ENCODE results near the gene ARHGAP5.

Gene ARHGAP5

DNA sequence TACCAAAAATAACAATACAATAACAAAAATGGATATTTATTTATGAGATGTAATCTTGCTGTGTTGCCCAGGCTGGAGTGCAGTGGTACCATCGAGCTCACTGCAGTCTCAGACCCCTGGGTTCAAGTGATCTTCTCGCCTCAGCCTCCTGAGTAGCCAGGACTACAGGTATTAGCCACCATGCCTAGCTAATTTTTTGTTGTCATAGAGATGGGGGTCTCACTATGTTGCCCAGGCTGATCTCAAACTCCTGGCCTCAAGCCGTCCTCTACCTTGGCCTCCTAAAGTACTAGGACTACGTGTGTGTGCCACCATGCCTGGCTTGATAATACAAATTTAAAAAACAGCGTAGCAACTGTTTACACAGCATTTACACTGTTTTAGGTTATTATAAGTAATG is 23.1 kb downstream of the ARHGAP5 start:
- in situ Hi-C loops (cut with MboI; ENCODE audit: low sequenced_read_pairs, unreplicated experiment), result no loop called here
- TF ChIP-seq, protein P1, sequence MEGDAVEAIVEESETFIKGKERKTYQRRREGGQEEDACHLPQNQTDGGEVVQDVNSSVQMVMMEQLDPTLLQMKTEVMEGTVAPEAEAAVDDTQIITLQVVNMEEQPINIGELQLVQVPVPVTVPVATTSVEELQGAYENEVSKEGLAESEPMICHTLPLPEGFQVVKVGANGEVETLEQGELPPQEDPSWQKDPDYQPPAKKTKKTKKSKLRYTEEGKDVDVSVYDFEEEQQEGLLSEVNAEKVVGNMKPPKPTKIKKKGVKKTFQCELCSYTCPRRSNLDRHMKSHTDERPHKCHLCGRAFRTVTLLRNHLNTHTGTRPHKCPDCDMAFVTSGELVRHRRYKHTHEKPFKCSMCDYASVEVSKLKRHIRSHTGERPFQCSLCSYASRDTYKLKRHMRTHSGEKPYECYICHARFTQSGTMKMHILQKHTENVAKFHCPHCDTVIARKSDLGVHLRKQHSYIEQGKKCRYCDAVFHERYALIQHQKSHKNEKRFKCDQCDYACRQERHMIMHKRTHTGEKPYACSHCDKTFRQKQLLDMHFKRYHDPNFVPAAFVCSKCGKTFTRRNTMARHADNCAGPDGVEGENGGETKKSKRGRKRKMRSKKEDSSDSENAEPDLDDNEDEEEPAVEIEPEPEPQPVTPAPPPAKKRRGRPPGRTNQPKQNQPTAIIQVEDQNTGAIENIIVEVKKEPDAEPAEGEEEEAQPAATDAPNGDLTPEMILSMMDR (IDR thresholded peaks at IDR 0.05; ENCODE audit: borderline replicate concordance, control extremely low read depth, extremely low read depth, insufficient read depth, missing control alignments), result no peak
- no peak for DNase-seq (ENCODE audit: low spot score)

DNA sequence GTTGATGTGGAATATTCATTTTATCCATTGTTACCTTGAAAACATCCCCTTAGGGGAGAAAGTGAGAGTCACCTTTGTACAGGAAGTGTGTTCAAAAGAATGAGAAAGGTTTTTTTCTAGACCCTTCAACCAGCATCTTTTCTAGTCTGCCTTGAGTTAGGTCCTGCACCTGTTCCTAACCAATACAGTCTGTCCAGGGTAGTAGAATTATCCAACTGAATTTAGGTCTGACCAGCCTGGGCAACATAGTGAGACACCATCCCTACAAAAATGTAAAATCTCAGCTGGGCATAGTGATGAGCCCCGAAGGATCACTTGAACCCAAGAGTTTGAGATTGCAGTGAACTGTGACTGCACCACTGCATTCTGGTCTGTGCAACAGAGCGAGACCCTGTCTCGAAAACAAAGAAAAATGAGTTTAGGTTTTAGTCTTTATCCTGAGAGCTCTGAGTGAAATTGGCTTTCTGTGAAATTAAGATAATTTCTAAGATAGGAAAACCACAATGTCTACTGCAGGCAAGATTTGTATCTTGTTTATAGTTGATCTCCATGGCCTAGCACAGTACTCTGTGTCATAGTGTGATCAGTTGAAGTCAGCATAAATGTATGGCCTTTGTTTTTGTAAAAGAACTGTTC is 25.2 kb downstream of the ARHGAP5 start:
- in situ Hi-C loops (cut with MboI; ENCODE audit: low sequenced_read_pairs, unreplicated experiment), result no loop called here
- TF ChIP-seq, protein P1 (IDR thresholded peaks at IDR 0.05; ENCODE audit: borderline replicate concordance, control extremely low read depth, extremely low read depth, insufficient read depth, missing control alignments), result no peak

DNA sequence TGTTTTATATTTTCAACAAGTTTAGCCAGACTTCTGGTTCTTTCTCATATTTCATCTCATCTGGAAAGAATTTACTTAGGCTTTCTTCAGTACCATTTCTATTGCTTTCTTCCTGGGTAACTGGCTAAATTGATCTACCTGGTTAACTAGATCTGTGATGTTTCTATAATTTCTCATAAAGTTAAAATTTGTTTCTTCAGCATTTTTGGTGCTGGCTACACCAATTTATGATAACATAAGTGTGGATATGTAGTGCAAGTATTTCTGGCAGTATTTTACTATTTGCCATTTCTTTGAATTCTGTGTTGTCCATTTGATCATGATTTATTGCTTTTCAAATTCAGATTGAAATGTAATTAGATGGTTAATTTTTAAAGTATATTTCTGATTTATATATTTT is 25.9 kb downstream of the ARHGAP5 start:
- in situ Hi-C loops (cut with MboI; ENCODE audit: low sequenced_read_pairs, unreplicated experiment), result no loop called here
- TF ChIP-seq, protein P1 (IDR thresholded peaks at IDR 0.05; ENCODE audit: borderline replicate concordance, control extremely low read depth, extremely low read depth, insufficient read depth, missing control alignments), result no peak
- no peak for DNase-seq (ENCODE audit: low spot score)

More for the DNA sequence above, 25.2 kb downstream of the ARHGAP5 start:
- no peak for DNase-seq (ENCODE audit: low spot score)

DNA sequence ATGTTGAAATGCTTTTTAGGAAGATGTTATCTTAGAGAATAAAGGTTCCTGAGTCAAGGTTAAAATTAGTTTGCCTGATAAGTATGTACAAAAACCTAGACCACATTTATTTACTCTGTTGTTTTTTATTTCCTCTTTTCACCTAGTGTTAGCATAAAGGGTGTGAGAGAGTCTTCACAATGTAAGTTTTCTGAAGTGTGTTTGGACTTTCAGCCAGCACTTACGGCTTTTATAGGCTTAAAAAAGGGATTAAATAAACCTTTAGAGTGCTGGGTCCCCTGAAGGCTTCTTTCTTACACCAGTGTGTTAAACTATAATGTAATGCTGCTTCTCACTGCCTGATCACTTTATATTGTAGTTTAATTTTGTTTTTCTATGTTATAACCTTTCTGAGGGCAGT is 27.2 kb downstream of the ARHGAP5 start:
- TF ChIP-seq, protein P1 (IDR thresholded peaks at IDR 0.05; ENCODE audit: borderline replicate concordance, control extremely low read depth, extremely low read depth, insufficient read depth, missing control alignments), result no peak
- DNase-seq (ENCODE audit: low spot score), result no peak
- in situ Hi-C loops (cut with MboI; ENCODE audit: low sequenced_read_pairs, unreplicated experiment), result no loop called here

DNA sequence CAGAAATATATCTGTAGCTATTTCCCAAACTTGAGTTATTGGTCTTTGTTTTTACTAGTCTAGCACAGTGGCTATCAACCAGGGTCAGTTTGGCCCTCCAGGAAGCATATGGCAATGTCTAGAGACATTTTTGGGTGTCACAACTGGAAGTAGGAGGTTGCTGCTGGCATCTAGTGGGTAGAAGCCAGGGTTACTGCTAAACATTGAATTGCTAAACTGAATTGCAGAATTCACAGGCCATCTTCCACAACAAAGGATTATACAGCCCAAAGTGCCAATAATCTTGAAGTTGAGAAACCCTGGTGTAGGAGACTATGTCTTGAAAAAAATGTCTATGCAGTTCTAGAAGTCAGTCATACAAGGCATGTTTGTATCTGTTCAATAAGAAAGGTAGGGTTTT is 27.7 kb downstream of the ARHGAP5 start:
- DNase-seq (ENCODE audit: low spot score), result no peak
- TF ChIP-seq, protein P1 (IDR thresholded peaks at IDR 0.05; ENCODE audit: borderline replicate concordance, control extremely low read depth, extremely low read depth, insufficient read depth, missing control alignments), result no peak
- in situ Hi-C loops (cut with MboI; ENCODE audit: low sequenced_read_pairs, unreplicated experiment), result no loop called here

DNA sequence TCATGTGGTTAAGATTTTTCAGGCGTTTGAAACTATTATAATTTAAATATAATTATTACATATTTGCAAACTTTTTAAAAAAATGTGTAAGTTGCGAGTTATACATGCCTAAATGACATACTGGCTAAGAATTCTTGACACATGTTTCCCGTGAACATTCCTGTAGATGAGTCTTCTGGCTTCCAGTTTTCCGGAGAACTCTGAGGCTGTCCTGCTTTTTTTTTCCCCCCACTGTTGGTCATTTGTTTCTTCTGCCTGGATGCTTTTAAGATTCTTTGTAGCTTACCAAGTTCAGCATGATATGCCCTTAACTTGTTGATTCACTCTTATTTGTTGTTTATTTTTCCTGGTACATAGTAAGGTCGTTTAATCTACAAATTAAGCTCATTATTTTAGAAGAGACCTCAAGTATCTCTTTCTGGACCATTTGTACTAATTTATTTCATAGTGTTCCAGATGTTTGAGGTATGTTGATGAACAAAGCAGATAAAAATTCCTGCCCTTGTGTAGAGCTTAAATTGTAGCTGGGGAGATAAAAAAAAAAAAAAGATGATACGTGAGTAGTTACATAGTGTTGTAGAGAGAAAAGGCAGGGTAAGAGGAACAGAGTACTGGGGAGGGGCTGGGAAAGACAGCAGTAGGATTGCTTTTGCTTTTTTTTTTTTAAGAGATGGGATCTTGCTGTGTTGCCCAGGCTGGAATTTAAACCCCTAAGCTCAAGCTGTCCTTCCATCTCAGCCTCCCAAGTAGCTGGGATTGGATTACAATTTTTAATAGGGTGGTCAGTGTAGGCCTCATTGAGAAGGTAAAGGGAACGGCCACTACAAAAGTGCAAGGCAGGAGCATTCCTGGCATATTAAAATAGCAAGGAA is 32.8 kb downstream of the ARHGAP5 start:
- in situ Hi-C loops (cut with MboI; ENCODE audit: low sequenced_read_pairs, unreplicated experiment), result no loop called here
- TF ChIP-seq, protein P1 (IDR thresholded peaks at IDR 0.05; ENCODE audit: borderline replicate concordance, control extremely low read depth, extremely low read depth, insufficient read depth, missing control alignments), result no peak
- DNase-seq (ENCODE audit: low spot score), result no peak
